Neuronal stem cell (in vitro differentiated cells): ENCODE measurements around the gene NHS.

Source experiments
- DNase-seq: peaks from one replicate; pipeline ENCODE4 v3.0.0-alpha.2; 2013; ENCODE audit warnings: low spot score
- H2AFZ ChIP-seq: one replicate; pipeline ENCODE4 v1.6.1; 2013; ENCODE audit warnings: mild to moderate bottlenecking, low read length, inconsistent platforms
- H2AK5ac ChIP-seq: 2 replicates; pipeline ENCODE4 v1.6.1; 2013; ENCODE audit warnings: low read depth, mild to moderate bottlenecking, inconsistent platforms, low read length, moderate library complexity, mixed read lengths
- H2BK120ac ChIP-seq: 2 replicates; pipeline ENCODE4 v1.6.1; 2013; ENCODE audit warnings: low read depth, mild to moderate bottlenecking, inconsistent platforms, low read length, moderate library complexity, mixed read lengths
- H2BK12ac ChIP-seq: one replicate; pipeline ENCODE4 v1.6.1; 2013; ENCODE audit warnings: low read length, inconsistent platforms
- H2BK15ac ChIP-seq: 2 replicates; pipeline ENCODE4 v1.6.1; 2013; ENCODE audit warnings: mild to moderate bottlenecking, low read length, inconsistent platforms, mixed read lengths
- H2BK5ac ChIP-seq: one replicate; pipeline ENCODE4 v1.6.1; 2013; ENCODE audit warnings: inconsistent platforms, mild to moderate bottlenecking, low read length, moderate library complexity
- H3K14ac ChIP-seq: one replicate; pipeline ENCODE4 v1.6.1; 2013; ENCODE audit warnings: low read length, inconsistent platforms
- H3K18ac ChIP-seq: 2 replicates; pipeline ENCODE4 v1.6.1; 2013; ENCODE audit warnings: low read length, inconsistent platforms
- H3K23ac ChIP-seq: 2 replicates; pipeline ENCODE4 v1.6.1; 2013; ENCODE audit warnings: low read depth, mild to moderate bottlenecking, mixed read lengths, low read length, inconsistent platforms; ENCODE audit not compliant: poor library complexity
- H3K27ac ChIP-seq: replicated peaks from 3 replicates; pipeline ENCODE4 v1.5.1; 2013; ENCODE audit warnings: low read length, inconsistent platforms
- H3K27me3 ChIP-seq, 3 experiments: 2 replicates each; pipeline ENCODE4 v1.6.1; 2013; ENCODE audit warnings: low read length in 3 of 3, mild to moderate bottlenecking in 2 of 3, inconsistent platforms in 1 of 3, low read depth in 1 of 3, mixed read lengths in 1 of 3, moderate library complexity in 1 of 3; ENCODE audit not compliant: control insufficient read depth in 3 of 3, insufficient read depth in 3 of 3
- H3K36me3 ChIP-seq, 2 donors: replicated peaks in 1 of 2; 2 replicates each; pipeline ENCODE4 v1.6.1; 2013; ENCODE audit warnings: low read length in 2 of 2; ENCODE audit not compliant: control insufficient read depth in 2 of 2, insufficient read depth in 2 of 2
- H3K4ac ChIP-seq: 2 replicates; pipeline ENCODE4 v1.6.1; 2013; ENCODE audit warnings: inconsistent platforms, mild to moderate bottlenecking, low read length, moderate library complexity
- H3K4me1 ChIP-seq, 2 donors: 1 replicate in 1 of 2; 2 replicates in 1 of 2; pipeline ENCODE4 v1.6.1; 2013; ENCODE audit warnings: low read length in 2 of 2, low read depth in 1 of 2; ENCODE audit not compliant: control insufficient read depth in 2 of 2, insufficient read depth in 1 of 2
- H3K4me2 ChIP-seq: one replicate; pipeline ENCODE4 v1.6.1; 2013; ENCODE audit warnings: mild to moderate bottlenecking, low read length, inconsistent platforms; ENCODE audit not compliant: insufficient read depth, poor library complexity, severe bottlenecking
- H3K4me3 ChIP-seq, 2 donors: 2 replicates each; pipeline ENCODE4 v1.5.1; 2013; ENCODE audit warnings: low read length in 2 of 2, mild to moderate bottlenecking in 2 of 2, inconsistent platforms in 1 of 2, moderate library complexity in 1 of 2
- H3K79me1 ChIP-seq: one replicate; pipeline ENCODE4 v1.6.1; 2013; ENCODE audit warnings: low read depth, mild to moderate bottlenecking, inconsistent platforms, low read length, moderate library complexity
- H3K9ac ChIP-seq: one replicate; pipeline ENCODE4 v1.6.1; 2013; ENCODE audit warnings: mild to moderate bottlenecking, low read depth, low read length, inconsistent platforms; ENCODE audit not compliant: poor library complexity
- H3K9me3 ChIP-seq, 2 donors: replicated peaks in 1 of 2; 2 replicates each; pipeline versions ENCODE3 to v1.6.1; 2013; ENCODE audit warnings: low read length in 2 of 2, mild to moderate bottlenecking in 2 of 2, inconsistent platforms in 1 of 2, low read depth in 1 of 2, mixed read lengths in 1 of 2, moderate library complexity in 1 of 2; ENCODE audit not compliant: control insufficient read depth in 2 of 2, insufficient read depth in 1 of 2
- H4K8ac ChIP-seq: one replicate; pipeline ENCODE4 v1.6.1; 2013; ENCODE audit warnings: low read depth, mild to moderate bottlenecking, inconsistent platforms, low read length, moderate library complexity
- H4K91ac ChIP-seq: one replicate; pipeline ENCODE4 v1.6.1; 2013; ENCODE audit warnings: low read length, low read depth, mild to moderate bottlenecking, inconsistent platforms; ENCODE audit not compliant: poor library complexity
- WGBS, 2 donors: extraction: QIAGEN DNeasy Blood & Tissue Kit; methylation state at CpG; one replicate each; pipeline ENCODE4 v1.1.7; 2013; ENCODE audit warnings: missing lambda C conversion rate in 2 of 2, mixed read lengths in 1 of 2; ENCODE audit not compliant: insufficient read length in 2 of 2, insufficient replicate concordance in 1 of 2; ENCODE audit errors: extremely low coverage in 2 of 2; 5-methylcytosine and 5-hydroxymethylcytosine counted together

Gene NHS

DNA sequence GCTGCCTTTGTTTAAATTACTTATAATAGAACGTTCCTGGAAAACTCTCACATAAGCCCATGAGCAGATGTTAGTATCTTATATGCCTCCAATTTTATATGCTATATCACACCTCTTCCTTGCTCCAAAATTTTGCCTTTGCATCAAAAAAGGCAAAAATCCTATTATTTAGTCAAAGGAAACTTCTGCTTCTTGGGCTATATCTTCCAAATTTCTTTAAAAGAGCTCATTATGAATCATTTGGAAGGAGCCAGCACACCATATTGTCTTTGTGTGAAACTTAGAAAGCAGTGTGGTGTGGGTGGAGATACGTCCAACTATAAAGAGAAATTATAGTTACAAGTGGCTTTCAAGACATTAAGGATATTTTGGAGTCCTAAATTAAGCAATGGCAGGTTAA, 35.7 kb downstream of the NHS start:
- Histone ChIP-seq H3K36me3 (no peaks in the 10 kb centered on the region), H4K8ac (no peak overlapping the region), H3K4me2 (no peak overlapping the region), H2BK15ac (no peak overlapping the region), H2BK5ac (no peak overlapping the region), H2BK120ac (no peak overlapping the region), H3K14ac (no peak overlapping the region), H2AK5ac (no peak overlapping the region), H3K4me3 (no peak overlapping the region), H3K18ac (no peak overlapping the region), H3K9ac (no peak overlapping the region), H3K23ac (no peak overlapping the region), H3K9me3 (no peaks in the 10 kb centered on the region), H3K4me1 (peaks cover 10 to 12% of the 10 kb centered on the region in 2 donors), H3K4ac (no peak overlapping the region), H2BK12ac (no peak overlapping the region), H2AFZ (no peak overlapping the region), H3K27me3 (peaks cover 0 to 8% (median 0%) of the 10 kb centered on the region in 3 experiments), H3K79me1 (no peaks in the 10 kb centered on the region), H4K91ac (no peak overlapping the region), H3K27ac (no peak overlapping the region)
- DNase-seq: no peak
- WGBS, 2 donors: no CpG with 5 or more reads among the region's 2 CpGs

- Histone ChIP-seq H3K23ac (no peak overlapping the region), H2AFZ (no peak overlapping the region), H4K91ac (no peak overlapping the region), H3K36me3 (no peaks in the 10 kb centered on the region), H4K8ac (no peak overlapping the region), H3K79me1 (no peaks in the 10 kb centered on the region), H2BK15ac (no peak overlapping the region), H2AK5ac (no peak overlapping the region), H2BK120ac (no peak overlapping the region), H3K14ac (no peak overlapping the region), H2BK12ac (no peak overlapping the region), H3K4me2 (no peak overlapping the region), H3K4ac (no peak overlapping the region), H3K4me3 (no peak overlapping the region), H3K18ac (no peak overlapping the region), H2BK5ac (no peak overlapping the region), H3K9me3 (no peaks in the 10 kb centered on the region), H3K4me1 (peaks cover 12 to 14% of the 10 kb centered on the region in 2 donors), H3K9ac (no peak overlapping the region), H3K27ac (no peak overlapping the region), H3K27me3 (peaks cover 0 to 8% (median 0%) of the 10 kb centered on the region in 3 experiments)
- no CpG with 5 or more reads among the region's 4 CpGs for WGBS, 2 donors
- no peak for DNase-seq
Measured at GRCh38 chrX:17411205-17411604, 36.2 kb downstream of the NHS start.

GRCh38 chrX:17412692-17413091, 37.7 kb downstream of the NHS start:
- H3K36me3 ChIP-seq: no peaks in the 10 kb centered on the region
- H3K9me3 ChIP-seq: no peaks in the 10 kb centered on the region
- H3K23ac ChIP-seq: no peak overlapping the region
- no peak overlapping the region for H3K4me3 ChIP-seq
- H4K91ac ChIP-seq: no peak overlapping the region
- no peak overlapping the region for H3K9ac ChIP-seq
- no peak overlapping the region for H3K14ac ChIP-seq
- H3K4me2 ChIP-seq: no peak overlapping the region
- H3K4me1 ChIP-seq: peaks cover 12 to 18% of the 10 kb centered on the region in 2 donors
- H3K27ac ChIP-seq: no peak overlapping the region
- no peak overlapping the region for H3K4ac ChIP-seq
- WGBS, 2 donors: no CpG with 5 or more reads among the region's 4 CpGs
- H2BK12ac ChIP-seq: no peak overlapping the region
- H3K27me3 ChIP-seq: peaks cover 0 to 3% (median 0%) of the 10 kb centered on the region in 3 experiments
- no peaks in the 10 kb centered on the region for H3K79me1 ChIP-seq
- H2BK5ac ChIP-seq: no peak overlapping the region
- H2AK5ac ChIP-seq: no peak overlapping the region
- H4K8ac ChIP-seq: no peak overlapping the region
- DNase-seq: no peak
- H2BK120ac ChIP-seq: no peak overlapping the region
- no peak overlapping the region for H3K18ac ChIP-seq
- no peak overlapping the region for H2BK15ac ChIP-seq
- no peak overlapping the region for H2AFZ ChIP-seq

DNA sequence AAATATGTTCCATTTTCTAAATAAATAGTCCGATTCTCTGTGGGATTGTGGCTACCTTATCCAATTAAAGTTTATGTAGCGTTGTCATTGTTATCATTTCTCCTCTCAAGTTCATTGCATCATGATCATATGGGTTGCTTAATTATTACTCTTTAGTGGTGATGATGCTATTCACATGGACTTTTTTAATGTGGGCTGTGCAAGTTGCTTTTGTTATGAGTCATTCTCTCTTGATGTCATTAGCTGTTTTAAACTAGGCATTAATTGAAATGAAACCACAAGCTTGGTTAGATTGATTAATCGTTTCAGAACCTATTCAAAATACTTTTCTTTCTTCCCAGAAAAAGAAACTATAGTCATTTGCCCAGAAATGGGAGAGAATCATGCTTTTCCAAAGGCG, 38.2 kb downstream of the NHS start:
- no peak overlapping the region for H3K4me3 ChIP-seq
- H3K4ac ChIP-seq: no peak overlapping the region
- no peak overlapping the region for H3K27ac ChIP-seq
- no peak overlapping the region for H4K91ac ChIP-seq
- no peak overlapping the region for H3K18ac ChIP-seq
- H3K9me3 ChIP-seq: no peaks in the 10 kb centered on the region
- H2AFZ ChIP-seq: no peak overlapping the region
- no peak overlapping the region for H3K4me2 ChIP-seq
- H2BK15ac ChIP-seq: no peak overlapping the region
- no peak overlapping the region for H3K23ac ChIP-seq
- peaks cover 0 to 3% (median 0%) of the 10 kb centered on the region in 3 experiments for H3K27me3 ChIP-seq
- H2AK5ac ChIP-seq: no peak overlapping the region
- no peaks in the 10 kb centered on the region for H3K36me3 ChIP-seq
- H2BK120ac ChIP-seq: no peak overlapping the region
- no peak for DNase-seq
- no peak overlapping the region for H3K14ac ChIP-seq
- no peak overlapping the region for H4K8ac ChIP-seq
- no peak overlapping the region for H2BK5ac ChIP-seq
- no peak overlapping the region for H2BK12ac ChIP-seq
- no CpG with 5 or more reads among the region's 4 CpGs for WGBS, 2 donors
- H3K9ac ChIP-seq: no peak overlapping the region
- peaks cover 12 to 18% of the 10 kb centered on the region in 2 donors for H3K4me1 ChIP-seq
- no peaks in the 10 kb centered on the region for H3K79me1 ChIP-seq
